Measurements from ENCODE around the gene DFFB.
"Not testable (repeated sequence)": the region's sequence is repeated elsewhere in the genome, so short reads cannot be mapped to it uniquely, and the experiment has no call there.

Gene DFFB

GRCh38 chr1:3810149-3810761 is 47.0 kb upstream of the DFFB start:
- H3K4me2 ChIP-seq (ENCODE audit: insufficient read depth, low read length, poor library complexity, severe bottlenecking); H4K8ac ChIP-seq (ENCODE audit: low read depth, low read length); H2AK5ac ChIP-seq (ENCODE audit: low read depth, low read length); H2AFZ ChIP-seq (ENCODE audit: low read length); H3K27me3 ChIP-seq (ENCODE audit: control insufficient read depth in 3 of 3, insufficient read depth in 3 of 3, low read depth in 1 of 3, low read length in 3 of 3); H3K18ac ChIP-seq (ENCODE audit: low read length); H3K4me1 ChIP-seq (ENCODE audit: control insufficient read depth in 2 of 2, insufficient read depth in 1 of 2, low read depth in 1 of 2, low read length in 2 of 2); H3K9me3 ChIP-seq (replicated peaks in 1 of 2; ENCODE audit: control insufficient read depth in 2 of 2, insufficient read depth in 1 of 2, low read depth in 1 of 2, low read length in 2 of 2); H3K27ac ChIP-seq (replicated peaks; ENCODE audit: low read length); H3K9ac ChIP-seq (ENCODE audit: low read depth, low read length, poor library complexity); H2BK5ac ChIP-seq (ENCODE audit: low read length); H3K23ac ChIP-seq (ENCODE audit: low read depth, low read length, poor library complexity); H4K91ac ChIP-seq (ENCODE audit: low read depth, low read length, poor library complexity); H3K4ac ChIP-seq (ENCODE audit: low read length); H3K14ac ChIP-seq (ENCODE audit: low read length); H2BK15ac ChIP-seq (ENCODE audit: low read length); H3K79me1 ChIP-seq (ENCODE audit: low read depth, low read length); H2BK120ac ChIP-seq (ENCODE audit: low read depth, low read length); H2BK12ac ChIP-seq (ENCODE audit: low read length); H3K4me3 ChIP-seq (ENCODE audit: low read length in 2 of 2); DNase-seq (ENCODE audit: low spot score): not testable (repeated sequence)
- peaks cover 5 to 12% of the 10 kb centered on the region in 2 donors for H3K36me3 ChIP-seq (replicated peaks in 1 of 2; ENCODE audit: control insufficient read depth in 2 of 2, insufficient read depth in 2 of 2, low read length in 2 of 2)
- no CpG with 5 or more reads among the region's 9 CpGs for WGBS, 2 donors (ENCODE audit: extremely low coverage in 2 of 2, insufficient read length in 2 of 2, insufficient replicate concordance in 1 of 2)

GRCh38 chr1:3811595-3811911 is 45.7 kb upstream of the DFFB start:
- H3K14ac ChIP-seq (ENCODE audit: low read length): no peak overlapping the region
- no peak overlapping the region for H2BK12ac ChIP-seq (ENCODE audit: low read length)
- peak overlapping the region; percentile 41 for H2AFZ ChIP-seq (ENCODE audit: low read length)
- no peak overlapping the region for H4K91ac ChIP-seq (ENCODE audit: low read depth, low read length, poor library complexity)
- no CpG with 5 or more reads among the region's 2 CpGs for WGBS, 2 donors (ENCODE audit: extremely low coverage in 2 of 2, insufficient read length in 2 of 2, insufficient replicate concordance in 1 of 2)
- H2AK5ac ChIP-seq (ENCODE audit: low read depth, low read length): no peak overlapping the region
- H3K36me3 ChIP-seq (replicated peaks in 1 of 2; ENCODE audit: control insufficient read depth in 2 of 2, insufficient read depth in 2 of 2, low read length in 2 of 2): peaks cover 6 to 16% of the 10 kb centered on the region in 2 donors
- H2BK5ac ChIP-seq (ENCODE audit: low read length): no peak overlapping the region
- no peak overlapping the region for H3K4me2 ChIP-seq (ENCODE audit: insufficient read depth, low read length, poor library complexity, severe bottlenecking)
- no peak overlapping the region for H2BK15ac ChIP-seq (ENCODE audit: low read length)
- peaks cover 2 to 7% of the 10 kb centered on the region in 2 donors for H3K9me3 ChIP-seq (replicated peaks in 1 of 2; ENCODE audit: control insufficient read depth in 2 of 2, insufficient read depth in 1 of 2, low read depth in 1 of 2, low read length in 2 of 2)
- H3K79me1 ChIP-seq (ENCODE audit: low read depth, low read length): no peaks in the 10 kb centered on the region
- DNase-seq (ENCODE audit: low spot score): no peak
- no peak overlapping the region for H3K4ac ChIP-seq (ENCODE audit: low read length)
- no peak overlapping the region for H3K23ac ChIP-seq (ENCODE audit: low read depth, low read length, poor library complexity)
- H3K4me3 ChIP-seq (ENCODE audit: low read length in 2 of 2): no peak overlapping the region
- no peak overlapping the region for H3K27ac ChIP-seq (replicated peaks; ENCODE audit: low read length)
- H4K8ac ChIP-seq (ENCODE audit: low read depth, low read length): no peak overlapping the region
- H3K27me3 ChIP-seq (ENCODE audit: control insufficient read depth in 3 of 3, insufficient read depth in 3 of 3, low read depth in 1 of 3, low read length in 3 of 3): no peaks in the 10 kb centered on the region
- peak overlapping the region; percentile 39 for H3K18ac ChIP-seq (ENCODE audit: low read length)
- H3K4me1 ChIP-seq (ENCODE audit: control insufficient read depth in 2 of 2, insufficient read depth in 1 of 2, low read depth in 1 of 2, low read length in 2 of 2): peaks cover 0 to 5% of the 10 kb centered on the region in 2 donors
- no peak overlapping the region for H2BK120ac ChIP-seq (ENCODE audit: low read depth, low read length)
- H3K9ac ChIP-seq (ENCODE audit: low read depth, low read length, poor library complexity): peak overlapping the region; percentile 76

- Histone ChIP-seq H3K4me2 (ENCODE audit: insufficient read depth, low read length, poor library complexity, severe bottlenecking) (no peak overlapping the region), H3K14ac (ENCODE audit: low read length) (no peak overlapping the region), H3K36me3 (replicated peaks in 1 of 2; ENCODE audit: control insufficient read depth in 2 of 2, insufficient read depth in 2 of 2, low read length in 2 of 2) (peaks cover 6 to 16% of the 10 kb centered on the region in 2 donors), H2BK120ac (ENCODE audit: low read depth, low read length) (no peak overlapping the region), H2BK15ac (ENCODE audit: low read length) (no peak overlapping the region), H2AFZ (ENCODE audit: low read length) (no peak overlapping the region), H3K4ac (ENCODE audit: low read length) (no peak overlapping the region), H3K4me3 (ENCODE audit: low read length in 2 of 2) (no peak overlapping the region), H3K27ac (replicated peaks; ENCODE audit: low read length) (no peak overlapping the region), H2BK12ac (ENCODE audit: low read length) (no peak overlapping the region), H3K27me3 (ENCODE audit: control insufficient read depth in 3 of 3, insufficient read depth in 3 of 3, low read depth in 1 of 3, low read length in 3 of 3) (no peaks in the 10 kb centered on the region), H3K4me1 (ENCODE audit: control insufficient read depth in 2 of 2, insufficient read depth in 1 of 2, low read depth in 1 of 2, low read length in 2 of 2) (peaks cover 2 to 5% of the 10 kb centered on the region in 2 donors), H3K9ac (ENCODE audit: low read depth, low read length, poor library complexity) (no peak overlapping the region), H3K79me1 (ENCODE audit: low read depth, low read length) (no peaks in the 10 kb centered on the region), H3K23ac (ENCODE audit: low read depth, low read length, poor library complexity) (no peak overlapping the region), H4K91ac (ENCODE audit: low read depth, low read length, poor library complexity) (no peak overlapping the region), H4K8ac (ENCODE audit: low read depth, low read length) (peak overlapping the region; percentile 96), H2AK5ac (ENCODE audit: low read depth, low read length) (no peak overlapping the region), H3K9me3 (replicated peaks in 1 of 2; ENCODE audit: control insufficient read depth in 2 of 2, insufficient read depth in 1 of 2, low read depth in 1 of 2, low read length in 2 of 2) (peaks cover 0 to 2% of the 10 kb centered on the region in 2 donors), H3K18ac (ENCODE audit: low read length) (no peak overlapping the region), H2BK5ac (ENCODE audit: low read length) (no peak overlapping the region)
- WGBS, 2 donors (ENCODE audit: extremely low coverage in 2 of 2, insufficient read length in 2 of 2, insufficient replicate concordance in 1 of 2): no CpG with 5 or more reads among the region's 2 CpGs
- DNase-seq (ENCODE audit: low spot score): no peak
These were observed 43.2 kb upstream of the DFFB start for GRCh38 chr1:3814065-3814464.

GRCh38 chr1:3814771-3815561 is 42.3 kb upstream of the DFFB start:
- peaks cover 0 to 2% of the 10 kb centered on the region in 2 donors for H3K9me3 ChIP-seq (replicated peaks in 1 of 2; ENCODE audit: control insufficient read depth in 2 of 2, insufficient read depth in 1 of 2, low read depth in 1 of 2, low read length in 2 of 2)
- no peak overlapping the region for H2AK5ac ChIP-seq (ENCODE audit: low read depth, low read length)
- H2BK12ac ChIP-seq (ENCODE audit: low read length): no peak overlapping the region
- H3K9ac ChIP-seq (ENCODE audit: low read depth, low read length, poor library complexity): peak overlapping the region; percentile 70
- no peak overlapping the region for H2BK15ac ChIP-seq (ENCODE audit: low read length)
- H3K36me3 ChIP-seq (replicated peaks in 1 of 2; ENCODE audit: control insufficient read depth in 2 of 2, insufficient read depth in 2 of 2, low read length in 2 of 2): peaks cover 6 to 16% of the 10 kb centered on the region in 2 donors
- no peak overlapping the region for H3K4me3 ChIP-seq (ENCODE audit: low read length in 2 of 2)
- H3K23ac ChIP-seq (ENCODE audit: low read depth, low read length, poor library complexity): no peak overlapping the region
- peak overlapping the region; percentile 29 for H4K8ac ChIP-seq (ENCODE audit: low read depth, low read length)
- H3K79me1 ChIP-seq (ENCODE audit: low read depth, low read length): no peaks in the 10 kb centered on the region
- no peak overlapping the region for H3K27ac ChIP-seq (replicated peaks; ENCODE audit: low read length)
- no peak overlapping the region for H3K14ac ChIP-seq (ENCODE audit: low read length)
- no CpG with 5 or more reads among the region's 42 CpGs for WGBS, 2 donors (ENCODE audit: extremely low coverage in 2 of 2, insufficient read length in 2 of 2, insufficient replicate concordance in 1 of 2)
- H2BK5ac ChIP-seq (ENCODE audit: low read length): no peak overlapping the region
- peaks cover 5 to 8% of the 10 kb centered on the region in 2 donors for H3K4me1 ChIP-seq (ENCODE audit: control insufficient read depth in 2 of 2, insufficient read depth in 1 of 2, low read depth in 1 of 2, low read length in 2 of 2)
- no peak for DNase-seq (ENCODE audit: low spot score)
- no peak overlapping the region for H2BK120ac ChIP-seq (ENCODE audit: low read depth, low read length)
- no peak overlapping the region for H3K4me2 ChIP-seq (ENCODE audit: insufficient read depth, low read length, poor library complexity, severe bottlenecking)
- no peak overlapping the region for H2AFZ ChIP-seq (ENCODE audit: low read length)
- no peak overlapping the region for H4K91ac ChIP-seq (ENCODE audit: low read depth, low read length, poor library complexity)
- H3K4ac ChIP-seq (ENCODE audit: low read length): no peak overlapping the region
- H3K27me3 ChIP-seq (ENCODE audit: control insufficient read depth in 3 of 3, insufficient read depth in 3 of 3, low read depth in 1 of 3, low read length in 3 of 3): no peaks in the 10 kb centered on the region
- no peak overlapping the region for H3K18ac ChIP-seq (ENCODE audit: low read length)

All from neuronal stem cell (in vitro differentiated cells).